Measurements from ENCODE around the gene NR2E1. TPM values are rescaled to one million over a fixed set of nuclear protein-coding genes. Genes with fewer than 3 reads are reported as not detected.

NR2E1 gene
- total RNA-seq, 1 donor from 2014 or later, result not detected

GRCh38 chr6:108123946-108124345 lies 41.9 kb upstream of the NR2E1 start:
- peaks cover 76% of the 10 kb centered on the region for H3K27me3 Mint-ChIP-seq (ENCODE audit: low read depth)
- H3K9me3 Mint-ChIP-seq, result no peaks in the 10 kb centered on the region
- peaks cover 7% of the 10 kb centered on the region for H3K4me1 Mint-ChIP-seq
- no peak for DNase-seq (ENCODE audit: low spot score in 2 of 2, unreplicated experiment in 2 of 2)
- TF ChIP-seq CTCF (IDR thresholded peaks at IDR 0.05; ENCODE audit: unreplicated experiment), result no peak
- no peak overlapping the region for H3K27ac Mint-ChIP-seq
- H3K36me3 Mint-ChIP-seq, result no peaks in the 10 kb centered on the region
- H3K4me3 Mint-ChIP-seq, result no peak overlapping the region

- Mint-ChIP-seq H3K4me1 (peaks cover 2% of the 10 kb centered on the region), H3K27ac (no peak overlapping the region), H3K27me3 (ENCODE audit: low read depth) (peaks cover 57% of the 10 kb centered on the region), H3K4me3 (no peak overlapping the region), H3K9me3 (no peaks in the 10 kb centered on the region), H3K36me3 (no peaks in the 10 kb centered on the region)
- DNase-seq (ENCODE audit: low spot score in 2 of 2, unreplicated experiment in 2 of 2), result no peak
- no peak for TF ChIP-seq CTCF (IDR thresholded peaks at IDR 0.05; ENCODE audit: unreplicated experiment)
Measured at GRCh38 chr6:108127056-108127455, 38.8 kb upstream of the NR2E1 start.

GRCh38 chr6:108127826-108128225 lies 38.0 kb upstream of the NR2E1 start:
- no peaks in the 10 kb centered on the region for H3K36me3 Mint-ChIP-seq
- H3K27me3 Mint-ChIP-seq (ENCODE audit: low read depth), result peaks cover 49% of the 10 kb centered on the region
- H3K9me3 Mint-ChIP-seq, result no peaks in the 10 kb centered on the region
- H3K4me1 Mint-ChIP-seq, result peaks cover 2% of the 10 kb centered on the region
- H3K4me3 Mint-ChIP-seq, result no peak overlapping the region
- no peak for TF ChIP-seq CTCF (IDR thresholded peaks at IDR 0.05; ENCODE audit: unreplicated experiment)
- DNase-seq (ENCODE audit: low spot score in 2 of 2, unreplicated experiment in 2 of 2), result no peak
- H3K27ac Mint-ChIP-seq, result no peak overlapping the region

GRCh38 chr6:108130262-108130661 lies 35.6 kb upstream of the NR2E1 start:
- no peak for TF ChIP-seq CTCF (IDR thresholded peaks at IDR 0.05; ENCODE audit: unreplicated experiment)
- Mint-ChIP-seq H3K27me3 (ENCODE audit: low read depth) (peaks cover 26% of the 10 kb centered on the region), H3K4me1 (peaks cover 15% of the 10 kb centered on the region), H3K27ac (no peak overlapping the region), H3K4me3 (no peak overlapping the region), H3K9me3 (no peaks in the 10 kb centered on the region), H3K36me3 (no peaks in the 10 kb centered on the region)
- no peak for DNase-seq (ENCODE audit: low spot score in 2 of 2, unreplicated experiment in 2 of 2)

GRCh38 chr6:108132863-108133262 lies 33.0 kb upstream of the NR2E1 start:
- H3K27ac Mint-ChIP-seq, result peak overlapping the region; percentile 99
- TF ChIP-seq CTCF (IDR thresholded peaks at IDR 0.05; ENCODE audit: unreplicated experiment), result no peak
- no peaks in the 10 kb centered on the region for H3K9me3 Mint-ChIP-seq
- no peaks in the 10 kb centered on the region for H3K36me3 Mint-ChIP-seq
- H3K27me3 Mint-ChIP-seq (ENCODE audit: low read depth), result peaks cover 16% of the 10 kb centered on the region
- DNase-seq (ENCODE audit: low spot score in 2 of 2, unreplicated experiment in 2 of 2), result no peak
- H3K4me1 Mint-ChIP-seq, result peaks cover 15% of the 10 kb centered on the region
- no peak overlapping the region for H3K4me3 Mint-ChIP-seq

- no peak for TF ChIP-seq CTCF (IDR thresholded peaks at IDR 0.05; ENCODE audit: unreplicated experiment)
- H3K27me3 Mint-ChIP-seq (ENCODE audit: low read depth), result peaks cover 14% of the 10 kb centered on the region
Measured at GRCh38 chr6:108133594-108134179, 32.1 kb upstream of the NR2E1 start.

More at GRCh38 chr6:108133594-108134179, 32.1 kb upstream of the NR2E1 start:
- no peaks in the 10 kb centered on the region for H3K9me3 Mint-ChIP-seq
- peaks cover 15% of the 10 kb centered on the region for H3K4me1 Mint-ChIP-seq
- peak; percentile 75 to 86 for DNase-seq (ENCODE audit: low spot score in 2 of 2, unreplicated experiment in 2 of 2)
- H3K4me3 Mint-ChIP-seq, result peak overlapping the region; percentile 75
- H3K36me3 Mint-ChIP-seq, result no peaks in the 10 kb centered on the region
- peak overlapping the region; percentile 99 for H3K27ac Mint-ChIP-seq

Measured in mesothelial cell of epicardium (in vitro differentiated cells).